Fibroblast of skin of left quadriceps (primary cell): ENCODE results near the gene MGMT.

Source experiments
- DNase-seq, 2 experiments: peaks; one replicate each; pipeline ENCODE4 v3.0.0-alpha.2; 2013; ENCODE audit warnings: low read depth in 2 of 2

Gene MGMT

DNA sequence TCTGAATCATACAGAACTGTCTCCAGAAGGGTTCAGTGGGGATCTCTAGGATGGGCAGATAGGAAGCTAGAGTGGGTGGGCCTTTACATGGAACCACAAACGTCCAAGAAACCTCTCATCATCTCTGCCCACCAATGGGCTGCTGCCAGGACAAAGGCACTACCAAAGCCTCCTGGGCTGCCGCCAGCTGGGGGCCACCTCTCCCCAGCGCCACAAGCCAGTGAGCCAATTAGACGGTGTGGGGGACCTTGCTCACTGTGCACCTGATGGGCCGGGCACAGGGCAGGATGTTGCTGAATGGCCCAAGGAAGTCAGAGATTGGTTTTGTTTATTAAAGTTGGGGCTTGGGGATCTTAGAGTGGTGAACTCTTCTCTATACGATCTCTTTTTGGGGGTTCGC is 242.1 kb downstream of the MGMT start:
- DNase-seq, result no peak

DNA sequence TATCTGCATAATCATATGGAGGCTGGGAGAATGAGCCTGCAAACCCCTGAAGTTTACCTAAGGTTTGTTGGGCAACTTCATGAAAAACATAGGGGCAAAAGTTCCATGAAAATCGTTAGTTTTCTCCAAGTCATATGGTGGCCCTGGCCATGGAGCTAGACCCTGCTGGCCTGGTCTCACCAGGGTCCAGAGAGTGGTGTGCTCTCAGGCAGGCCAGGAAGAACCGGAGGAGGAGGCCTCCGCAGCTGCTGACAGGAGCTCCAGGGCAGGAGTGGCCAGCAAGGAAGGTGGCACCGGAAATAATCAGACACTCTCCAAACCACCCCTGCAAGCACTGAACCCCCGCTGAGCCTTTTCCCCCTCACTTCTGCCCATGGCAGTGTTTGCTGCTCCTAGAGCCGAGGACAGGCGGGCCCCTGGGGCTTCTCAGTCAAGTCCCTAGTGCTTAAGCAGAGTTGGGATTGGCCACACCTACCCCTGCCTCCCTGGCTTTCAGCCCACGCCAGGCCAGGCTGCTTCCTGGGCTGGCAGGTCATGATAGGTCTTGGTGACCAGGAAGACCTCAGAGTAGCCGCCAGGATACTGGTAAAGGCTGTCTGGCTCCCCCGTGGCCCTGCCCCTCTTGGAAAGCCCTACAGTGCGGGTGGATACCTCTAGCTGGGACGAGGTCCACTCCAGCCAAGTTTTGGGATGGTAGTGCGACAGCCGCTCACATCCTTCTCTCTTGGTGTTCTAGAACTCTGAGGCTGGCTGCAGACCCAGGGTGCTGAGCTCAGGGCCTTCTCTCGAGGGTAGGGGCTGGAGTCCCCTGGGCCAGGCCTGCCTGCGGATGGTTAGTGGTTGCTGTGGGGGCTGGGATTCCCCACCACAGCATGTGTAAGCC is 242.8 kb downstream of the MGMT start:
- no peak for DNase-seq

DNA sequence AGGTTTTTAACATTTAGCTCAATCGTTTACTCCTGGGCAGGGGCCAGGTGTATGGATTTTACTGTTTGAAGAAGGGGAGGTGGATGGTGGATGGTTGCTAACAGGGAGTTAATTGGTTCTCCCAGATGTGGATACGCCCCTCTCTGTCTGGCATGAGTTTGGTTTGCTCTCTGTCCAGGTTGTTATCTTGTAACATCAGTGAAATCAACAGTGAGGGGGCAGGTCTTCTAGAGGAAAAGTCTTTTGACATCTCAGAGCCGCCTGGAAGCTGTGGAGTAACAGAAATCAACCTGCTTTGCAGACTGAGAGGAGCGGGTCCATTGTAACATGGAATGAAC is 243.4 kb downstream of the MGMT start:
- no peak for DNase-seq

DNA sequence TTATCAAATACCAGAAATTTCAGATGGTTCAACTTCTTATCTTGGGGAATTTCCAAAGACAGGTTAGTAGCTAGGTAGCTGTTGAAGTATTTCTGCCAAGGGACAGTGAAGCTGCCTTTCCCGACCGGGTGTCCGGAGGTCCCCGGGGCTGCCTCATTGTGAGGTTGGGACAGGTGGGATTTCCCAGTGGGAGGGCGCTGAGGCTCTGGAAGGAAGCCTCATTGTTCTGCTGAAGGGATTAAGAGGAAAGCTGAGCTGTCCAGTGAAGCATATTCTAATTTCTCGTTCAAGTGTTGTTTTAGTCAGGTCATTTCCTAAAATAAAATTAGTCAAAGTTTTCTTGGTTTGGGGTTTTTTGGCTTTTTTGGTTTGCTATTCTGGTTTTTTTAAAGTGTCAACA is 244.2 kb downstream of the MGMT start:
- no peak for DNase-seq

DNA sequence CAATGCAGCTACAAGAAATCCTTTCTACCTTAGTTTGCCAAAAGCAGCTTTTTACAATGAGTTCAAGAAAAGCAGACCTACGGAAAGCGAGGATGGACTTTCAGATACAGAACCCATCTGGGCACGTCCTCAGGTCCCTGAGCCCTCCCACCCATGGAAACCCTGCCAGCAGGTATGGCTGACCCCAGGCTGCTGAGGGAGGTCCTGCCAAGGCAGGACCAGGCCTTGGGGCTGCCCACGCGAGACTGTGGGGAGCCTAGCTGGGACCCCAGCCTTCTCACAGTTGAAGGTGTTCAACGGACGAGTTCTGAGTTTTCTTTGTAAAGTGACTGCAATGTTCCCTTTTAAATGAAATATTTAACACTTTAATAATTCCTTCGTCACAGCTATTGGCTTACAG is 245.0 kb downstream of the MGMT start:
- DNase-seq, result no peak

DNA sequence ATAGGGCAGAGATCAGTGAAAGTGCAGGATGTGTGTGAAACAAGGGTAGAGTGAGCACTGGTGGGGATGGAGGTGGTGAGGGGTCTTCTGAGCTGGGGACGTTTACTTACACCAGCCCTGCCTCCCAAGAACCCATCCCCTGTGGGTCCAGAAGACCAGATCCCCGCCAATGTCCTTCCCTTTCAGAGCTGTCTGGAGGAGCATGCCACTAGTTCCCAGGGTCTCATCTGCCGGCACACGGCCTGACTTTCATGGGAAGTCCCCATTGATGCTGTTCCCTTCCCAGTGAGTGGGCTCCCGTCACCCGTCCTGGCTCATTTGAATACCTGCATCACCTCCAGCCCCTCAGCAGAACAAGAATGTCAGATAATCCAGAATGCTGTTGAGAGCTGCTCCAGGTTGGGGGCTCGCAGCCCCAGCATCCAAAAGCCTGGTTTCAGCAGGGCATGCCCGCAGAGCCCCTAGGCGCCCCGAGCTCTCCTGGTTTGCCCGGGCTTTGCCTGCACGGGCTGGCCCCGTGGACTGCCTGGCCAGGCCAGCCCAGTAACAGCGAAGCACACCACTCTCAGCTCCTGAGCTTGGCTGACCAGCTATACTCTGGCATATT is 246.7 kb downstream of the MGMT start:
- DNase-seq, result no peak

DNA sequence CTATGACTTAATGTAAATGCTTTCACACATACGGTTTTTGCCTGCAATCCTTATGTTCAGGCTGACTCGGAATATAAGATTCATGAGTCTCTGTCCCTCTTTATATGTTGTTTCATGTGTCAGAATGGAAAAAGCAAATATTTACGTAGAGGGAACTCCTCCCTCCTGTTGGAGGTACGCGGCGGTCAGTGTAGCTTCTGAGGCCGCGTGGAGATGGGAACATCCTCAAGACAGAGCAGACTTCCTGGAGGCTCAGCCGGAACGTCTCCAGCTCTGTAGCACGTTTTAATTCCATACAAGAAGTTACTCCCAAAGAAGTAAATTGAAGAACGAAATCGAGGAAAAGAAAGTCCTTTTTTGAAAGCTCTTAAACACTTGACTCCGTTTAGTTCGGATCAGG is 248.8 kb downstream of the MGMT start:
- DNase-seq, result no peak

DNA sequence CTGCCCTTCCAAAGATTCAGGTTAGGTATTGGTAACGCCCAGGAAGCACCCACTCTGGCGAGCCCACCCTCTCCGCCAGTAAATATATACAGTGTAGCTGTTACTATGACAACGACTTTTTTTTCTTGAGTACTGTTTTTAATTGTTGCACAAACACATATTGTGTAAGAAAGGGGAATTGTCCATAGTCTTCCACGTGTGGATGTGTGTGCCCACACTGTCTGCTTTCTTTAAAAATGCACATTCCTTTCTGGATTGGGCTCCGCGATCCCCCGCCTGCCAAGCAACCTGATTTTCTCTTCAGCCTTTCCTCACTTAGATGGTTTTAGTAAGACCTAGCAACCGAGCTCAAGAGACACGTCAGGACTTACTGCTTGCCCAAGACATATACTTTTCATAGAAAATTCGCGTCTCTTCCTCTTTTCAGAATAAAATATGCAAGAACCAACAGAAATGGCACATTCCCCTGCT is 249.2 kb downstream of the MGMT start:
- DNase-seq, result no peak

DNA sequence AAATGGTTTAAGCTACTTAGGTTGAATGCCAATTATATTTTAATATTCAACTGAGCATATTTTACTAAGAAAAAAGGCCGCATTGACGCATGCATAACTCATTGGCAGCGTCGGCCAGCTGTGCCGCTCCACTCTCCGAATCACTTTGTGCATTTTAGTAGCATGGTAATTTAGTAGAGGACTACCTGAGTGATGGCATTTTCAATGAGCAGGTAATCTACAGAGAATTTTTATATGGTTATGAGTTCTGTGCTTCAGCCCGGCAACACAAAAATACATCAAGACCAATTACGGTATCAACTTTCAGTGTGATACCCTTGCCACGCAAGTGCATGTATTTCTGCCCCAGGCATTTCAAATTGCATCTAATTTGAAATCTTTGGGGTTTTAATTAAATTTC is 249.8 kb downstream of the MGMT start:
- no peak for DNase-seq

DNA sequence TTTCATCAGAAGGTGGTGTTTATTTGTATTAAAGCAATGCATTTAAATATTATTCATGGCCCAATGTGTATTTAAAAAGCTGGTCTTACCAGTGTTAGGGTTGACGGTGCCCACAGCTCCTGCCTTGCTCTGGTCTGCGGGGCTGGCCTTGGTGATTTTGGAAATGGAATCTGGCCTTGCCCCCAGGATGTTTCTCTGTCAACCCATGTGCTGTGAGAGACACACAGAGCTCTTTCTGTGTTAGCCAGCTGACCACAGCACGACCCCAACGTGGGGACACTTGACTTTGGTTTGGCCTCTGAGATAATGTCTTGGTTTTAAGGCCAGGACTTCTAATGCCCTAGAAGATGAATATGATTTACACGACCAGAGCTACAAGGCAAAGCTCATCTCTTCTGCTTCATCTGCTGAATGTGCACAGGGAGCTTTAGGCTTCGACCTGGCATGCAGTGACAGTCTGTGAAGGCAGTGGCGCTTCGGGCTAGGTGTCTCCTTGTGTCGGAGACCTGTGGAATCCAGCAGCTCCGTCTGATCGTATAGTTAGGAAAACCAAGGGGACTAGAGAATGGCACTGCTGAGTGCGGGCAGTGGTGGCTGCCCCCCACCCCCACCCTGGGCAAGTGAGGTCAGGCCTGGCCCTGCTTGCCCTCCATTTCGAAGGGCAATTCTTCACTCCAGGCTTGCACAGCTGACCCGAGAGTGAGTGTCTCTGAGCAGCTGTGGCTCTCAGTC is 250.9 kb downstream of the MGMT start:
- DNase-seq, result no peak

DNA sequence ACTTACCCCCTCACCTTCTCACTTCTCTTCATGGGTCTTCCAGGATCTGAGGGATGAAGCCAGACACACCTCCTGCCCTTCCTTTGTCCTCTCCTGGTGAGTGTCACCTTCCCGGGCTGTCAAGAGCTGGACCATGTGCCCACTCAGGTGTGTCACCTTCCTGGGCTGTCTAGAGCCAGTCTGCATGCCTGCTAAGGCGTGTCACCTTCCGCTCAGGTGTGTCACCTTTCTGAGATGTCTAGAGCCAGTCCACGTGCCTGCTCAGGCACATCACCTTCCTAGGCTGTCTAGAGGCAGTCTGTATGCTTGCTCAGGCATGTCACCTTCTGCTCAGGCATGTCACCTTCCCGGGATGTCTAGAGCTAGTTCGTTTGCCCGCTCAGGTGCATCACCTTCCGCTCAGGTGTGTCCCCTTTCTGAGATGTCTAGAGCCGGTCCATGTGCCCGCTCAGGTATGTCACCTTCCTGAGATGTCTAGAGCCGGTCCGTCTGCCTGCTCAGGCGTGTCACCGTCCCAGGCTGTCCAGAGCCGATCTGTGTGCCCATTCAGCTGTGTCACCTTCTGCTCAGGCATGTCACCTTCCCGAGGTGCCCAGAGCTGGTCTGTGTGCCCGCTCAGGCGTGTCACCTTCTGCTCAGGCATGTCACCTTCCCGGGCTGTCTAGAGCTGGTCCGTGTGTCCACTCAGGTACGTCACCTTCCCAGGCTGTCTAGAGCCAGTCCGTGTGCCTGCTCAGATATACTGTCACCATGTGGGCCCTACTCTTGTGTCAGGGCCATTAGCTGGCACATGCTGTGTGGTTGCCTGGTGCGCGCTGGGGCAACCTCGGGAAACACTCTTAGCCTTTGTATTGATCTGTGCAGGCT is 251.7 kb downstream of the MGMT start:
- DNase-seq, result no peak

DNA sequence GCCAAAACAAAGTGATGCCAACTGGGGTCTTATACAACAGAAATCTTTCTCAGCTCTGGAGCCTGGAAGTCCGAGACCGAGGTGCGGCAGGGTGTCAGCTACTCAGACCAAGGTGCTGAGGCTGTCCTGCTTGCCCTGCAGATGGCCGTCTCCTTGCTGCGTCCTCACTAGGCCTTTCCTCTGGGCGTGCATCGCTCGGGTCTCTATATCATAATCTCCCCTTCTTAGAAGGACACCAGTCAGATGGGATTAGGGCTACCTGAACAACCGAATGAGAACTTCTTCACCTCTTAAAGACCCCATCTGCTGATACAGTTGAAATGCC is 252.3 kb downstream of the MGMT start:
- no peak for DNase-seq

DNA sequence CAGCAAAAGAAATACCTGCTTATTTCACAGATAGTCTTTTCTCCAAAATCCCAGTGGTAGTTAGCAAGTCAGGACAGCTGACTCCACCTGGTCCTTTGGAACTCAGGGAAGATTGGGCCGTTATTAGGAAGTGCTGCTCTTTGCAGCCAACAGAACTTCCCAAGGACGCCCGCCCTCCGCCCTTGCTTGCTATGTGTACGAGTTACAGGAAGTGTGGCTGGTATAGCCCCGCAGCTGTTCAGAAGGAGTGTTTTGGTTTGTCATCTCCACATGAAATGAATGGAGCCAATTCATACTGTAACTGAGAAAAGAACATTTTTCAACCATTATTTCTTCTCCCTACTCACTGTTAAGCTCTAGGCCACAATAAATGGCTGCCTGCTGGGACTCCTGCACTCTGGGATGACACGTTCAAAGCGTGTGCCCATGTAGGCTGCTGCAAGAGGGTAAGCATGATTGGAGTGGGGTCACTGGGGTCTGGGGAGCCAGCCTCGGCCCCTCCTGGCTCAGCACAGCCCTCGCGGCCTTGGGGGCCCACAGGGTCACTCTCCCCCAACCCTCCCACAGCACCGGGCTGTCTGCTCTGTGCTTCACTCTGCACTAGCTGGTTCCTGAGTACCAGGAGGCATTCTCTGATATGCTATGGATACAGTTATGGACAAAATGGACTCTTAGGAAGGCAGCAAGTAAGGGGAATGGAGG is 253.0 kb downstream of the MGMT start:
- DNase-seq, result no peak

DNA sequence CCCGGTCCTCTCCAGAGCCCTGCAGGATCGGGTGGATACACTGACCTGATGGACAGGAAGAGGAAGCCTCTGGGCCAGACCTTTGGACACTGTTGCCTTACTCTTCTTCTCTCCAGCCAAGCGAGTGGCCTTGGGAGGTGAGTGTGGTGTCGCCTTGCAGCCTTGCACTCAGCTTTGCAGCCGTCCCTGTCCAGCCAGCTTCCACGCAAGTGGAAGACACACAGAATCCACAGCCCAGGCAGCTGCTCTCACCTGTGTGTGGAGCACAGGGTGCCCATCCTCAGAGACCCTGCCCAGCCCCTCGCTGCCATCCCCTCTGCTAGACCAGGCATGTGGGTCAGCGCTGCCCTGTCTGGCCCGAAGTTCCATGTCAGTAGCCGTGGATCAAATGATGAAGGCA is 258.0 kb downstream of the MGMT start:
- no peak for DNase-seq

DNA sequence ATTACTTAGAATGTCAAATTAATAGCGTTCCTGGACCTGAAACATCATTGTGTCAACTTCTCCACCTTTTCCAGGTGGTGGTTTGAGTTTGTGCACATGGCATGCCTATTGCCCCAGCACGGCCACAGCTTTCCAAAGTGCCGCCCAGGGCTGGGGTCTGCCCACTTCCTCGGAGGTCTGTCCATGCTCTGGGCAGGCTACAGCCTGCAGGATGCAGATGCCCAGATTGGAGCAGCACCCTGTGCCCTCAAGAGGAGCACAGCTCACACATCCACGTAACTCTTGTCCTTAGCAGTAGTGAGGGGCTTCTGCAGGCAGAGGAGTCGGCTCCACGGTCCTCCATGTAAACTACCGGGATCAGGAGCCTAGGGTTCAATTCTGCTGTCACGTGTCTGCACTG is 258.4 kb downstream of the MGMT start:
- DNase-seq, result no peak

DNA sequence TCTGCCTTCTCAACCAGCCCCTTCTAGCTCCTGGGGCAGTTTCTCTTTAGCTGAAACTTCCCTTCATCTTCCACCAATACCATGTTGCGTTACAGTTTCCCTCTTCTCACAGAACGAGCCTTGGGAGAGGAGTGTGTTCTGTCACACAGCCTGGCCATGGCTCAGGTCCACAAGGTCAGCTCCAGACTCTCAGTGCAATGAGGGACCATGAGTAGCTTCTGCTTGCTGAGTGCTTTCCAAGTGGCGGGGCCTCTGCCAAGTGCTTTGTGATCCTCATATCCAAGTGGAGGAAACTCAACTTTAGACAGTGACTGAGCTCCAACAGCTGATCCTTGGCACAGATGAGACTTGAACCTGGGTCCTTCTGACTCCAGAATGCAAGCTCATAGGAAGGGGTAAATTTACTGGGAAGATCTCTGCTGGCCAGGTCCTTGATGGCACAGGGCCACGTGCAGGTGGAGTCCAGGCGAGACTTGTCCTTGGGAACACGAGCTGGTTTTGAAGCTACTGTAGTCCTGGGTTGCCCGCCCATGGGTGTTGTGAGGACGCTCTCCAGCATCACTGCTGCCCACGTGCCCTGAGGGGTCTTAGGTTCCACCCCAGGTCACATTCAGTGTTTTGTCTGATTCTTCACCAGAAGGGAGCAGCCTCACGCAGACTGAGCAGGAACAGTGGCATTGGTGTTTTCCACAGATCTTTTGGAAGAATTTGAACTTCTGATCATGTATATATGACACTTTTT is 259.0 kb downstream of the MGMT start:
- no peak for DNase-seq

DNA sequence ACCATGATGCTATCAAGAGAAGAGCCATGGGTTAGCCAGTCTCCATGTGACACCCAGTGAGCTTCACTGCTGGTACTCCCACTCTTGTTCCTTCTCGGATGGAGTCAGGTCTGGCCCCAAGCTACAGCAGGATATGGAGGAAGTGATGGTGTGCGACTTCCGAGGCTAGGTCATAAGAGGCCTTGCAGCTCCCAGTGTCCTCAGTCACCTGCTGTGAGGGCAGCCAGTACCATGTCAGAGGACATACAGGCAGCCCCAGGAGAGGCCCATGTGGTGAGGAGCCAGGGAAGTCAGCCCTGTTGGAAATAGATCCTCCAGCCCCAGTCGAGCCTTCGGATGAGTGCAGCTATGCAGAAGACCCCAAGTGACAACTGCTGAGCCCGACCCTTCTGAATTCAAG is 260.0 kb downstream of the MGMT start:
- DNase-seq, result no peak

DNA sequence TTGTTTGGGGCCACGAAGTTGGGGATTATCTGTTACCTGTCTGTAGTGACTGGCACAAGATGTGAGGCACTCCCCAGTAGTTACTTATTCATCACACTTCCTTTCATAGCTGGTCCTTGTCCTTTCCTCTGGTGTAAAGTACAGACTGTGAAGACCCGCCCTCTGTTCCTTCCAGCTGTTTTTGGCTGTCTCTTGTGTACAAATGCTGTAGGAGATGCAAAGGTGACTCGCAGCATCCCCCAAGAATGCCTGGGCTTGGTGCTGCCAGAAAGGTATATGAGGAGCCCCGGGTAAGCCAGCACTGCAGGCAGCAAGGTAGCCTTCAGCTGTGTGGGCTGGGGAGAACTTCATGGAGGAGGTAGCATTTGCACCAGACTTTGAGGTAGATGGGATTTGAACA is 260.5 kb downstream of the MGMT start:
- DNase-seq, result no peak

DNA sequence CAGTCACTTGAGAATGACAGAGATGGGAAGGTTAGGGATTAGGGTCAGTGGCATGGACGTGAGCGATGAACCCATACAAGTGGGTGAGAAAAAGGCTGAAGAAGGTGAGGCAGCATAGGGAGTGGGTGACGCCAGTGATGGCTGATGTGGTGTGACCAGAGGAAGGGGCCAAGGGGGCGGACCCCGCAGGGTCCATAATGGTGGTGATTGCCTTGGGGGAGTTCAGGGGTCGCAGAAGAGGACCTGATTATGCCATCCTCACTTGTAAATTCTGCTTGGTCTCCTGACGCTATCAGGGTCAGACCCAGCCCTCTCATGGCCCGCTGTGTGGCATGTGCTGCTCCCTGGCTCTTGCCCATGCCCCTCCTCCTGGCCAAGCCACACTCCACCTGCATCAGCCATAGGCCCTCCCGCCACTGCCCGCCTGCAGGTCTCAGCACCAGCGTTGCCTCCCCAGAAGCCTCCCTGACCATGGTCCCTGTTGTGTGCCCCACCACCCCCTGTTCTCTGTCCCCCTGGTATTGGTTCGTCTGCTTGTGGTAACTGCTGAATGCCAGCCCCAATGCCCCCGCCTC is 261.3 kb downstream of the MGMT start:
- DNase-seq, result no peak
